HK-2 (cell line): ENCODE measurements around the gene CBFA2T3.
"Not testable (repeated sequence)": the region's sequence is repeated elsewhere in the genome, so short reads cannot be mapped to it uniquely, and the experiment has no call there.

Source experiments
- DNase-seq: peaks from one replicate; pipeline ENCODE4 v3.0.0-alpha.2; 2018; ENCODE audit not compliant: unreplicated experiment

The CBFA2T3 gene

GRCh38 chr16:88977018-88977811, at the start of gene CBFA2T3:
TSS of gene CBFA2T3 (minus strand) at chr16:88977207. CDS start at chr16:88976807, 400 bp downstream.
- DNase-seq = no peak

- DNase-seq = no peak
Measured at GRCh38 chr16:89026121-89026612, 49.2 kb upstream of the CBFA2T3 start.

GRCh38 chr16:89025636-89026035, 48.6 kb upstream of the CBFA2T3 start:
- no peak for DNase-seq

GRCh38 chr16:89024546-89025060, 47.6 kb upstream of the CBFA2T3 start:
- no peak for DNase-seq

GRCh38 chr16:89023621-89024511, 46.9 kb upstream of the CBFA2T3 start:
- DNase-seq = no peak

GRCh38 chr16:89023151-89023551, 46.1 kb upstream of the CBFA2T3 start:
- no peak for DNase-seq

- no peak for DNase-seq
Measured at GRCh38 chr16:89022051-89022836, 45.2 kb upstream of the CBFA2T3 start.

GRCh38 chr16:89020925-89021595, 44.1 kb upstream of the CBFA2T3 start:
- DNase-seq = no peak

GRCh38 chr16:89020068-89020924, 43.3 kb upstream of the CBFA2T3 start:
- no peak for DNase-seq

- DNase-seq = no peak
Measured at GRCh38 chr16:89019511-89019910, 42.5 kb upstream of the CBFA2T3 start.

GRCh38 chr16:89018282-89019158, 41.5 kb upstream of the CBFA2T3 start:
- no peak for DNase-seq

GRCh38 chr16:89017543-89018281, 40.7 kb upstream of the CBFA2T3 start:
- no peak for DNase-seq

GRCh38 chr16:89016561-89016960, 39.6 kb upstream of the CBFA2T3 start:
- not testable (repeated sequence) for DNase-seq

GRCh38 chr16:89015271-89015859, 38.4 kb upstream of the CBFA2T3 start:
- DNase-seq = no peak

- no peak for DNase-seq
Measured at GRCh38 chr16:89014403-89015230, 37.6 kb upstream of the CBFA2T3 start.

GRCh38 chr16:89013692-89014402, 36.8 kb upstream of the CBFA2T3 start:
- no peak for DNase-seq
